Breast epithelium (tissue), 3 donors: ENCODE data around the gene PTGES.

Source experiments
- CTCF ChIP-seq, 3 donors: fragments of 450-650 bp; IDR thresholded peaks; one replicate each; pipeline ENCODE4 v1.5.1; 2016 to 2017; ENCODE audit warnings: antibody characterized with exemption in 3 of 3, mild to moderate bottlenecking in 3 of 3, moderate library complexity in 3 of 3
- POLR2A ChIP-seq: fragments of 450-650 bp; IDR thresholded peaks from one replicate; pipeline ENCODE4 v1.6.1; 2016; ENCODE audit warnings: antibody characterized with exemption, mild to moderate bottlenecking, moderate library complexity
- POLR2AphosphoS5 ChIP-seq, 3 donors: sonication (generic); formaldehyde crosslinking; IDR thresholded peaks; one replicate each; pipeline ENCODE4 v1.6.1; 2017; ENCODE audit warnings: antibody characterized with exemption in 3 of 3

GRCh38 chr9:129732946-129733631 is 19.8 kb downstream of the PTGES start:
- TF ChIP-seq CTCF (IDR thresholded peaks at IDR 0.05) (no peak), POLR2A (no peak), POLR2AphosphoS5 (IDR thresholded peaks at IDR 0.05) (no peak)
